ENCODE results near the gene XCL1.
"Not testable (repeated sequence)": the region's sequence is repeated elsewhere in the genome, so short reads cannot be mapped to it uniquely, and the experiment has no call there.

Gene XCL1

DNA sequence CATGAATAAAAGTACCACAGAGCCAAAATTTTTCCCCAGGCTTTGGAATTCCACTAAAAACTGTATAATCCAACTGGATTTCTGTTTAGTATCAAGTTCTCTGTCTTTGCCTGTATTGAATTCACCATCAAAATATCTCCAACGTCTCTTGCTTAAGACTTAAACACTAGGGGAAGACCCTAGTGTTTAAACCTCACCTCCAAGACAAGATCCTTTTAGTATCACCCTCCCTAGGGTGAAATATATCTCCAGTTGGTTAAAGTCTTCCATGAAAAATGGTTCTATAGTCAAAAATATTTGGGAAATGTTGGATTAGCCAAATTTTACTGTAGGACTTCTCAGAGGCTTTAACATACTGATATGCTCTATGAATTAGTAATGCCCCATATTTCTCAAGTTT, 8.1 kb upstream of the XCL1 start:
- no peak for DNase-seq

DNA sequence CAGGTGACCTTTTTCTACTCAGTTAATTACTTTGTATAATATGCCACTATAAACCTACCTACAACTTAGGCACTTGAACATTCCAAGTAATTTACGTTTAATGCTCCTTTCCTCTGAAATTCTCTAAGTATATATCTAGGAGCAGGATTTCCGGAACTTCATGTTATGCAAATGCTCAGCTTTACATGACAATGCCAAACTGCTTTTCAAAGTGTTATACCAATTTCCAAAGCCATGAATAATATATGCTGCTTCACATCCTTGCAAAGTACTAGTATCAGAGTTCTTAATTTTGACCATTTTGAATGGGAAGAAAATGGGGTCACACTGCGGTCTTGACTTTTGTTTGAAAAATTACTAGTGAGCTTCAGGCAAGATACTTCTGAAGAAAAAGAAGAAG, 5.8 kb upstream of the XCL1 start:
- DNase-seq = no peak

DNA sequence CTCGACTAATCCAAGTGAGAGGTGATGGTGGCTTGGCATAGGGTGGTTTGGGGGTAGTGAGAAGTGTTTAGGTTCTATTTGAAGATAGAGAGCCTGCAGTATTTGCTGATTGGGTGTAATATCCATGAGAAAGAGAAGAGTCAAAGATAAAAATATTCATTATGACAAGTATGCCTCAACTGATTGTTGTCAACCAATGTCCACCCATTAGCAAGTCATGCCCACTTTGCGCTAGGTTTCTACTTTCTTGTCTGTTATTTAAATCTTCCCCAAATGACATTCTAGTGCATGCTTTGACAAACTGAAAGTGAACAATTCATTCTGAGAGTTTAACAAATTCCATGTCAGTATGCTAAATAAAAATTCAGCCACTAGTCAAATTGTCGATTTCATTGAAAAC, 3.8 kb upstream of the XCL1 start:
- DNase-seq = no peak

DNA sequence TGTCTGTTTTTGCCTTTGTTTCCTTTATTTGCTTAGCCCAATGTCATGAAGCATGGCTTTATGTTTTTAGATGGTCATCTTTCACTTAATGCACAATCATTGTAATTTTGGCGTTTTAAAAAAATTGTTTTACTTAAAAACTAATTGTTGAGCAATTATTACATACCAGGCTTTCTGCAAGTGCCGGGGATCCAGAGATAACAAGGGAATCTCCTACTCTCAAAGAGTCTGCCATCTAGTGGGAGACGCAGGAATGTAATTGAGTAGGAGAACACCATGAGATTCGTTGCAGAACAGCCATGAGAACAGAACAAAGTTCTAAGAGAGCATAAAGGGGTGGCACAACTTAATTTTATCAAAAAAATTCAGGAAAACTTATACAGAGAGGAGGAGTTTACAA, 2.2 kb upstream of the XCL1 start:
- peak; percentile 17 to 71 for DNase-seq

DNA sequence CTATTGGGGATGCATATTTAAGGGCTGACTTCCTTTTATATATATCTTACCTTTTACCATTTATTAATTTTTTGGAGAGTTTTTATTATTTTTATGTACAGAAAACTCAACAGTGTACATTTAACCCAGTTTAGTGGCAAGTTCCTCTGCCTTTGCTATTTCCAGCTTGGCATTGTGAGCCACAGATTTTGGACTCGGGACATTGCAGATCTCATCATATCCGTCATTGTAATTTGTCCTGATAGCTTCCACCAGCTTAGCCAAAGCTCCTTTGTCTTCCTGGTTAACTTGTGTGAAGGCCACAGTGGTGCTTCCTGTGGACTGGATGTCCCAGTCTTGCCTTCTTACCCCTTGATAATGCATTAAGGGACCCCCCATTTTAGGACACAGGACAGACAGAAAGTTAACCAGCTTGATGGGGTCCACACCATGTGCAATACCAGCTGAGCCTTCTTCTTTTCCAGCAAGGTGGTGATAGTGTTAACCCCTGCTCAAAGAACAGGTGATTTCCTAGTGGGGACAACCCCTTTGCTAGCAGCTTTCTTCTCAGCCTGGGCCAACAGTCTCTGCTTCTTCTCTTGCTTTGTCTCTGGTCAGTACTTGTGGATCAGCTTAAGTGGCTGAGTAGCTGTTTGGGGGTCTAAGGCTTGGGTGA, 2.3 kb downstream of the XCL1 start:
- DNase-seq = not testable (repeated sequence)

DNA sequence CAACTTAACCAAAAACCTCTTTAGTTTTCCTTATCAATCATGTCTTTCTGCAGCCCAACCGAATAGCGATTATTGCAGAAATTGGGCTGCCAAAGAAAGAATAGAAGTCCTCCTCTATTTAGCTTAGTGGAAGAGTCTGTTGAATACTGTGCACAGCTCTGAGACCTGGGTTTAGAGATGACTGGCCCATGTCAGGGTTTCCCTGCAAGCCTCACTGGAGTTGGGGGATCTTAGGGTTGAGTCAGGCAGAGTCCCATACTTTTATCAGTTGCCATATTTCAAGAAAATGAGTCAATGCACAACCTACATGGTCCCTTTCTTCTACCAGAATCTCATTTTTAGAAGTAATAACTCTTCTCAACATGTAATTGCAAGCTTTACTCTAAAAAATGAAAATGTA, 3.9 kb downstream of the XCL1 start:
- not testable (repeated sequence) for DNase-seq

DNA sequence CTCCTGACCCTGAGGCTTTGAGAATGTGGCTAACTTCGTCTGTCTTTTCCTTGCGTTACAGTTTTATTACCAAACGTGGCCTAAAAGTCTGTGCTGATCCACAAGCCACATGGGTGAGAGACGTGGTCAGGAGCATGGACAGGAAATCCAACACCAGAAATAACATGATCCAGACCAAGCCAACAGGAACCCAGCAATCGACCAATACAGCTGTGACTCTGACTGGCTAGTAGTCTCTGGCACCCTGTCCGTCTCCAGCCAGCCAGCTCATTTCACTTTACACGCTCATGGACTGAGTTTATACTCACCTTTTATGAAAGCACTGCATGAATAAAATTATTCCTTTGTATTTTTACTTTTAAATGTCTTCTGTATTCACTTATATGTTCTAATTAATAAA, 4.6 kb downstream of the XCL1 start:
- DNase-seq = not testable (repeated sequence)

DNA sequence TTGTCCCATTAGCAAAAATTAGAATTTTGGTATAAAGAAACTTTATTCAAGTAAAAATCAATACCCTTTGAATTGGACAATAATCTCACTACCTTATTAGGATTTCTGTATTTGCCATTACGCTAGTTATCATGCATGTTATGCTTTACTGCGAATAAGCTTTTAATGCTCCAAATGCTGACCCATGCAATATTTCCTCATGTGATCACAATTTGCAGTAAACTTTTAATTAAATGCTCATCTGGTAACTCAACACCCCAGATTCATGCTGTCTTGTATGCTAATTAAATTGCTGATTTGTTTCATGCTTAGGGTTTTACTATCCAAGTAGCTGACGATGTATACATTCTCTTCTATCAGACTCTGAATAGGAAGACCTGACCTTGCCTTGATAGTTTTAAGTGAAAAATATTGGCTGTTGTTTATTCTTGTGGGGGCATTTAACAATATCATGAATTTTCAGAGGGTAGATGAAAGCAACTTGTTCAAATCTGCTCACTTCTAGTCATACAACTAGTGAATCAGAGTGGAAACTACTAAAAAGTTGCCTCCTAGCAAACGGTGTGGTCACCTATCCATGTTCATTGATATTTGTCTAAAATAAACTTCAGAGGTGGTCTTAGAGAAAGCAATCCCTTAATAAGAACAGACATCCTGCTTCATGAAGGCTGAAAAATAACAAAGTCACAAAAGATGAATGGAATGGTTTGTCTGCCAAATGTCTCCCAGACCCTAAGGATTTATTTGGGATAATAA, 5.6 kb downstream of the XCL1 start:
- no peak for DNase-seq

DNA sequence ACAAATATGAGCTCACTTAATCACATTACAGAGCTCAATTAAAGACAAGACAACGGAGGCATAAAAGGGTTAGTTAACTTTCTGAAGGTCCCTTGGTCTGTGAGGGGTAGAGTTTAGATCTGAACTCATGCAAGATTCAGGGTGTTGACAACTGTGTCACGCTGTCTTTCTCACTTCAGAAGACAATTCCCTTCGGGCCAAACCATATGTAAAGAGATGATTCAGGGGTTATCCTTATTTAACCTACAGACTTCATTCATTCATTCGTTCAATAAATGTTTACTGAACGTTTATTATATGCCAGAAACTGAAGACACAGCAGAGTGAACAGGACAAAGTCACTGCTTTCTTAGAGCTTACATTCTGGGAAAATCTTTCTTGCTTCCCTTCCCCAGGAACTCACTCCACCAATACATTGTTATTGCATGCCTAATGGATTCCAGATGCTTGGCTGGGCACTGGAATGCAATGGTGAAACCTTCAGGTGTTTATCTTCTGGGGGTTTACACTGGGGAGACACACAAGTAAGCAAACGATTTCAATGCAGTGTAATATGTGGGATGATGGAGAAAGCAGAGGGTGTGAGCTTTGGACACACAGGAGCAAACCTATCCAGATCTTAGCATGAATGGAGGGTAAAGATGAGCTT, 6.4 kb downstream of the XCL1 start:
- DNase-seq = no peak

DNA sequence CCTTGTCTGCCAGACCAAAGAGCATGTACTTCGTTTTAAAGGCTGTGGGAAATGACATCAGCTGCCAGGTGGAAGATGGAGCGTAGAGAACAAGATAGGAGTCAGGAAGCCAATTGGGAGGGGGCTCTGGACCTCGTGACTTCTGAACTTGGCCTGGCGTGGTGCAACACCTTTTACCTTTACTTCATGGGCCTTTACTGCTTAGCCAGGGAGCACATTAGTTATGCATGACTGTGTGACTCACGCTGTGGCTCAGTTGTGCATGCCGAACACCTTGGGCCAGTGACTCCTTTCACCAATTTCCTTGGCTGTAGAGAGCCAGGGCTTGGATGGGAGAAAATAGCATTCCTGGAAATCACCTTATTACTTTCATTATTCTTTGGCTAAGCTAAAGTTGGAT, 7.2 kb downstream of the XCL1 start:
- DNase-seq = no peak

DNA sequence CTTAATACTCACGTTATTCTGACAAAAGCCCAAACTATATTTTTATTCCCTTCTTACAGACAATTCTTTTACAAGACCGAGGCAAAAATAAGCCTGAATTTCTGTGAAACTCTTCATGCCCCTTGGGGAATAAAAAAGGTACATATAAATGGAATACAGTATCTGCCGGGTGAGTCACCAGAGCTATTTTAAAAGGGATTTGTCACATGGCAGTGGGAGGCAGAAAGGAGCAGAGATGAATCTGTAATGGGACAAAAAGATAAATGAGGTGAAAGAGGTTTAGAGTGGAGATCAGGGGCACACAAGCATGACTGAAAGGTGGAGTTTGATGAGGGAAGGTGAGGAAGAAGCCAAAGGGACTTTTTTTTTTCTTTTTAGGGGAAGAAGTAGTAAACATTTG, 8.8 kb downstream of the XCL1 start:
- no peak for DNase-seq

DNA sequence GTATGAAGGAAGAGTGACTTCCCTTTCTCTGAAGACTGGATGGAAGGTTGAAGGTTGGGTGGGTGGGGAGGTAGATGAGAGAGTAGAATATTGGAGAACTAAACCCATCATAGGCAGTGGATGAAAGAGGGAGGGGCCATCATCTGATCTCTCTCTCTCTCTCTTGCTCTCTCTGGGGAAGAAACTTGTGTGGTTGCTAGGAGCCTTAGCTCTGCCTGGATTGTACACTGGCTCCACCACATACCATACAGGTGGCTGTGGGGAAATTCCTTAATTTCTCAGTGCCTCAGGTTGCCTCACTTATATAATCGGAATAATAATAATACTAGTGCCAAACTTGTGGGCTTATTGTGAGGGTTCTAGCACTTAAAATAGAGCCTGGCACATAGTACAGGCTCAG, 9.5 kb downstream of the XCL1 start:
- DNase-seq = no peak

DNA sequence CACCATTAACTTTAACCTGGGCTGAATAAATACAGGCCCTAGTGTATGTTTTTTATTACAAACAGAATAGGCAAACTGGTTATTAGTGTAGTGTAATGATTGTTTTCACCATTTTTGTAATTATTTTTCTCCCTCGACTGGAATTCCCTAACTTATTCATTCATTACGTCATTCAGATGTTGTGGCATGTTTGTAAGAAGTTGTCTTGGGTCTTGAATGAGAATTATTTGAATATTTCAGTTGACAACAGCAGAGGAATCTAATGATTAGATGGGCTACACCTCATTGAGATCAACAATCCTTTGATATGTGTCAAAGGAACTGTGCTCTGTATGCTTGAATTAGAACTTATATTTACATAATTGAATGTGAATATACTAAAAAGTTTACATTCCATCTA, 12.8 kb downstream of the XCL1 start:
- DNase-seq = no peak

DNA sequence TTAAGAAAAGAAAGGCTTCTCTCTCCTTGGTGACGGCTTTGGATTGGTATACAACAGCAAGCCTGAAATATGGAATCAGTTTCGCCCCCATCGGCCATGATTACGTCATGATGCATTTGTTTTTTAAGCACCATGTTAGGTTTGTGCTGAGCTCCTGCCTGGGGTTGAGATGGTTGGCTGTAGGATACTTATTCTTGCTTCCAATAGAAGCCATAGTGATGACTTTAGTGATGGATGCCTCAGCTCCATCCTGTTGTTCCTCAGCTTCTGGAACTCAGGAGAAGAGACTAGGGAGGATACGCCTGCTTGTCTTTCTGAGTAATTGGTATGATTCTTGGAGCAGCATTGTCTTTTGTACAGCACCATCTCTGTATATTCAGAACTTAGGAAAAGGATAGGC, 14.7 kb downstream of the XCL1 start:
- no peak for DNase-seq

DNA sequence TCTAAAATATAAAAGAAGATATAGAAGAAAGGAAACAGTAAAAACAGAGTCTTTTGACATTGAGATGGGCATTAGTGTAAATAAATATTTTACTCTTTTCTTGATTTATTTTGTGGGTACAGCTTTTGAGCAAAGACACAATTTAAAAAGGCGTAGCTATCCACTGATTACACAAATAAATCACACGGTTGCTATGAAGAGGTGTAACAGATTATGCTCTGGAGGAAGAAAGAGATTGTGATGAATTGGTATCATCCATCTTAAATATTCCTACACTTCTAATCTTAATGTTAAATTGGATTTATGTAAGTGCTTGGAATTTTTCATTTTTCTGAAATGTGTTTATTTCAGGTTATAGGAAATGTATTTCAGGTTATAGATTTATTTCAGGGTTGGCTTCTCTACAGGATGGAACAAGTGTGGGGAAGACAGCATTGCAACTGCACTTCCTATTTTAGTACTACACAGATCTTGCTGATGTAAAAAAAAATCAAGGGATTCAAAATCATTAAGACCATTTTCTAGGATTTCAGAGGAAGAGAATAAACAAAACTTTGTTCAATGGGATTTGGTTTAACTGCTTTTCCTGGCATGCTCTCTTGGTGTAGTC, 15.3 kb downstream of the XCL1 start:
- no peak for DNase-seq

DNA sequence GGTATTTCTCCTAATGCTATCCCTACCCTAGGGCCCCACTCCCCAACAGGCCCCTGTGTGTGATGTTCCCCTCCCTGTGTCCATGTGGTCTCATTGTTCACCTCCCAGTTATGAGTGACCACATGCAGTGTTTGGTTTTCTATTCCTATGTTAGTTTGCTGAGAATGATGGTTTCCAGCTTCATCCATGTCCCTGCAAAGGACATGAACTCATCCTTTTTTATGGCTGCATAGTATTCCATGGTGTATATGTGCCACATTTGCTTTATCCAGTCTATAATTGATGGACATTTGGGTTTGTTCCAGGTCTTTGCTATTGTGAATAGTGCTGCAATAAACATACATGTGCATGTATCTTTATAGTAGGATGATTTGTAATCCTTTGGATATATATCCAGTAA, 19.0 kb downstream of the XCL1 start:
- not testable (repeated sequence) for DNase-seq

DNA sequence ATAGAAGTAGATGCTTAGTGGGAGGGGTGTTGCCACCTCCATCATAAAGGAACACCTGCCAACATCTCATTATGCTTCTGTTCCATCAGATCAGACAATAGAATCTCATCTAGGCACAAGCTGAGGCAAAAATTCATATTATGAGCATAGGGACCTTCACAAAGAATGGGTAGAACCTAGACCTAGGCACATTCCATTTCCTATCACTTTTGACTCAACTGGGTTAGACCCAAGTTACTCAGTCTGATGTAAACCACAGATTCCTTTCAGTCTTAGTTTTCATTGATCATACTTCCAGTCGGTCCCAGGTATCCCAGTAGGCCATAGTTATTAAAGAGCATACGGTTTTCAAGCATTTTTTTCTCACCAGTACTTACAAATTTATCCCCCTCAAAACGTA, 21.7 kb downstream of the XCL1 start:
- no peak for DNase-seq

DNA sequence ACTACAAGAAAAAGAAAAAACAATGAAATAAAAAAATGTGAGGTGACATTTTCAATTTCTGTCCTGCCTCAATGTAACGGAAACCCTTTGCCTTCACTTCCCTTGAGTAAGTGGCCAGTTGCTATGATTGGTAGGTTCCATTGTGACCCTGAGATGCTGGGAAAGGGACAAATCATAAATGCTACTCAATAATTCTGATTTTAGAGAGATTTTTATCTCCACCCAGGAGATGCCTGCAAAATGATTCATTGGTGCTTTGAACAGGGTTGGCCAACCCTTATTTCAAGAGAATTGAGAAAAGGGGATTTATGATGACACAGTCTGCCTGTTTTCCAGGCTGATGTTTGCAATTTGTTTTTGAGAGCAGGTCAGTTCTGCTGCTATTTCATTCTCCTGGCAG, 22.5 kb downstream of the XCL1 start:
- DNase-seq = no peak

DNA sequence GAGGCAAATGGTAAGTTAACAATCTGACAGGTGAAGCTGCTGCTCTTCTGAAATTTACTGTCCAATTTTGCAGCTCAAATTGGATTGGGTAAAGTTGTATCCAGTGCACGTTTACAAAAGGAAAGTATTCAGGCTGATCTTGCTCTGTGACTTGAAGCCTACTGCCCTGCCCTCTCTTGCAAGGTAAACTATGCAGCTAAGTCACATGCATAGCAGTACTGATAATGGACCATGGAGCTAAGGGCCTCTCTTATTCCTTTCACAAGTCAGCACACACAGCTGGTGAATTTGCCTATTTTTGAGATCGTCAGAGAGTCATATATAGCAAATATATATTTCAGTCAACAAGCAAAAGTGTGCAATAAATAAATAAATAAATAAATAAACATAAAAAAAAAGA, 23.2 kb downstream of the XCL1 start:
- no peak for DNase-seq

DNA sequence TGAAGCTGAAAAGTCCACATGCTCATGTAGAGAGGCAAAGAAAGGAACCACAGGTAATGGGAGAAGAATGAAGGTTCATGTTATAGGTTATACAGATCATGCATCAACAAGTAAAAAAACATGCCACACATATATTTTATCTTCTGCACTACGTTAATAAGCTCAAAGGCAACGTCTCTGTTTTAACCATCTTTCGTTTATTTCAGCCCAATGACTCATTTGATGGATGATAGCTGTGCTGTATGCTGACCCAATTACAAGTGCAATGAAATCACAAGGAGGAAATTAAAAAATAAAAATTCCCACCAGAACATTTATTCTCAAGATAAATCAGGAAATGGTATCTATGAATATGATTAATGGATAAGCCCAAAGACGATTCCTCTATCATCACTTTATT, 24.6 kb downstream of the XCL1 start:
- no peak for DNase-seq

DNA sequence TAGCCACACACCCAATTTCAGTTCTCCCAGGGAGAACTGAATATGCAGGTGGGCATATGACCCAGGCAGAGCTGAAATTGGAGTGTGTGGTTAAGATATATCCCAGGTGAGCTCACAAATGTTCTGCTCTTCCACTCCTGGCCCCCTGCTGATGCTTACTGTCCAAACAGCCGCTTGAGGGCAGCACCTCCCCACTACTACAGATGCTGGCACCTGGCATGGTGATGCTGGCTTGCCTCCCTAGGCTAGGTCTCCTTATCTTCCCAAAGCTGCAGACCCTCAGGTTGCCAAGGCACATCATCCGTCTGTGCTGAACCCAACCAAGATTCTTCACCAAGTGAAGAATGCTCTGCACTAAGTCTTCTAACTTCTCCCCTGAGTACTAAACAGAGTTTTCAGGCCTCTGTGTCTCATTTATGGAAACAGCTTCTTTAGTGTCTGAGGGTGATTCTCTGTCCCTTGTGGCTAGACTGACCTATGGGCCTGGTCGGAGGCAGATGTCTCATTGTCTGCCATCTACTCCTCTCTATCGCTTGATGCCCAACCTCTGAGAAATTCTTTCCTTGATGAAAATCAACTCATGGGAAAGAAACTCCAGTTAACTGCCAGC, 27.2 kb downstream of the XCL1 start:
- peak; percentile 90 to 97 for DNase-seq

DNA sequence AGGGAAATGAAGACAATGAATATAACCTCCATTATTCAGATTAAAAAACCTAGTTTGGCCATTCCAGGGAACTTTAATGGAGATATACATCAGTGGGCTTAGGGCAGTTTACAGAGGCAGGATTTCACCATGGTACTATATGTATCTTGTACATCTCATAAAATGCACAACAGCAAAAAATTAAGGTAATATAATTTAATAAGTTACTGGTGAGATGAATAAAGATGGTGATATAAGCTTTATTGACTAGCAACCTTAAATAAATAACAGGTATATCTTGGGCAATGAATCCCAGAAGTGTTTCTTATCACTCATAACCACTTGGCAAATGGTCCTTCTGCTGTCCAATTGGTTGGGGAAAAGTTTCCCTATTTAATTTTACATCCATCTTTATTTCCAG, 29.0 kb downstream of the XCL1 start:
- DNase-seq = no peak

DNA sequence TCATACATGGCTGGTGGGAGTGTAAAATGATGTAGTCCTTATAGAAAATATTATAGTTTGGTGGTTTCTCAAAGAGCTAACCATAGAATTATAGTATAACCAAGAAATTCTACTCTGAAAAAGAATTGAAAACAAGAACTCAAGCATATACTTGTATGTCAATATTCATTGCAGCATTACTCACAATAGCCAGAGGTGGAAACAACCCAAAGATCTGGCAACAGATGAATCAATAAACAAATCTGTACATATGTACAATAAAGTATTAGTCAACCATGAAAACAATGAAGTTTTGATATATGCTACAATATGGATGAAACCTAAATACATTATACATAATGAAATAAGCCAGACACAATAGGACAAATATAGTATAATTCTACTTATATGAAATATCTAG, 29.7 kb downstream of the XCL1 start:
- DNase-seq = no peak
